Peyer's patch (tissue), 4 donors: ENCODE results near the gene NCKIPSD. TPM values are rescaled to one million over a fixed set of nuclear protein-coding genes. Genes with fewer than 3 reads are reported as not detected.

Experiments
- DNase-seq, 3 donors: peaks; one replicate each; pipeline ENCODE4 v3.0.0-alpha.2; 2017 to 2019
- H3K27ac ChIP-seq, 4 donors: fragments of 200-600 bp; sonication (generic); one replicate each; pipeline ENCODE4 v1.5.1; 2016 to 2019
- H3K27me3 ChIP-seq, 2 donors: fragments of 200-600 bp; sonication (generic); one replicate each; pipeline ENCODE4 v1.5.1; 2019
- H3K36me3 ChIP-seq, 3 donors: fragments of 200-600 bp; sonication (generic); one replicate each; pipeline ENCODE4 v1.5.1; 2016 to 2019
- H3K4me1 ChIP-seq, 4 donors: fragments of 200-600 bp; sonication (generic); one replicate each; pipeline ENCODE4 v1.5.1; 2016 to 2019
- H3K4me3 ChIP-seq, 4 donors: fragments of 200-600 bp; sonication (generic); 1 replicate in 3 of 4; 2 replicates in 1 of 4; pipeline ENCODE4 v1.5.1; 2016 to 2019; ENCODE audit warnings: mild to moderate bottlenecking in 1 of 4
- H3K9me3 ChIP-seq, 4 donors: fragments of 200-600 bp; sonication (generic); one replicate each; pipeline ENCODE4 v1.5.1; 2016 to 2019; ENCODE audit warnings: mild to moderate bottlenecking in 1 of 4
- POLR2A ChIP-seq, 2 donors: fragments of 450-650 bp; IDR thresholded peaks; one replicate each; pipeline ENCODE4 v1.5.1; 2017; ENCODE audit warnings: antibody characterized with exemption in 2 of 2, mild to moderate bottlenecking in 2 of 2, moderate library complexity in 2 of 2
- total RNA-seq, 4 donors: library from RNA; depleted of rRNA; stranded (reverse); fragments of >200 nt; gene quantifications; one replicate each; pipeline ENCODE4 v1.1.0, GENCODE V29; 2016
- TF ChIP-seq, protein P1 (sequence below), 6 experiments: fragments of 450-650 bp in 4 of 6; fragments of 200-600 bp in 2 of 6; sonication (generic) in 1 of 6; IDR thresholded peaks; one replicate each; pipeline ENCODE4 v1.5.1; 2017 to 2019; ENCODE audit warnings: antibody characterized with exemption in 6 of 6, mild to moderate bottlenecking in 3 of 6, moderate library complexity in 1 of 6

The NCKIPSD gene
- total RNA-seq, 4 donors from 2014 or later = 35.7 to 66.8 (median 64.4) TPM

DNA sequence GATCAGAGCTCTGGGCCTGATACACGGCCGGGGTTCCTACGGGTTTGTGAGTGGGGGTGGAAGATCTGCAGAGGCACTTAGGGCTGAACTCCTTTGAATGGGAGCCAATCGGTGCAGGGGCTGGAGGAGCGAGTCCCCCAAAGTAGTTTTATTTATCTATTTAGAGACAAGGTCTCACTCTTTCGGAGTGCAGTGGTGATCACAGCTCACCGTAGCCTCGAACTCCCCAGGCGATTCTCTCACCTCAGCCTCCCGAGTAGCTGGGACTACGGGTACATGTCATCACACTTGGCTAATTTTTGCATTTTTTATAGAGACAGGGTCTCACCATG is 21.4 kb downstream of the NCKIPSD start:
- TF ChIP-seq, protein P1, sequence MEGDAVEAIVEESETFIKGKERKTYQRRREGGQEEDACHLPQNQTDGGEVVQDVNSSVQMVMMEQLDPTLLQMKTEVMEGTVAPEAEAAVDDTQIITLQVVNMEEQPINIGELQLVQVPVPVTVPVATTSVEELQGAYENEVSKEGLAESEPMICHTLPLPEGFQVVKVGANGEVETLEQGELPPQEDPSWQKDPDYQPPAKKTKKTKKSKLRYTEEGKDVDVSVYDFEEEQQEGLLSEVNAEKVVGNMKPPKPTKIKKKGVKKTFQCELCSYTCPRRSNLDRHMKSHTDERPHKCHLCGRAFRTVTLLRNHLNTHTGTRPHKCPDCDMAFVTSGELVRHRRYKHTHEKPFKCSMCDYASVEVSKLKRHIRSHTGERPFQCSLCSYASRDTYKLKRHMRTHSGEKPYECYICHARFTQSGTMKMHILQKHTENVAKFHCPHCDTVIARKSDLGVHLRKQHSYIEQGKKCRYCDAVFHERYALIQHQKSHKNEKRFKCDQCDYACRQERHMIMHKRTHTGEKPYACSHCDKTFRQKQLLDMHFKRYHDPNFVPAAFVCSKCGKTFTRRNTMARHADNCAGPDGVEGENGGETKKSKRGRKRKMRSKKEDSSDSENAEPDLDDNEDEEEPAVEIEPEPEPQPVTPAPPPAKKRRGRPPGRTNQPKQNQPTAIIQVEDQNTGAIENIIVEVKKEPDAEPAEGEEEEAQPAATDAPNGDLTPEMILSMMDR (IDR thresholded peaks at IDR 0.05) = no peak
- TF ChIP-seq POLR2A (IDR thresholded peaks at IDR 0.05) = no peak

DNA sequence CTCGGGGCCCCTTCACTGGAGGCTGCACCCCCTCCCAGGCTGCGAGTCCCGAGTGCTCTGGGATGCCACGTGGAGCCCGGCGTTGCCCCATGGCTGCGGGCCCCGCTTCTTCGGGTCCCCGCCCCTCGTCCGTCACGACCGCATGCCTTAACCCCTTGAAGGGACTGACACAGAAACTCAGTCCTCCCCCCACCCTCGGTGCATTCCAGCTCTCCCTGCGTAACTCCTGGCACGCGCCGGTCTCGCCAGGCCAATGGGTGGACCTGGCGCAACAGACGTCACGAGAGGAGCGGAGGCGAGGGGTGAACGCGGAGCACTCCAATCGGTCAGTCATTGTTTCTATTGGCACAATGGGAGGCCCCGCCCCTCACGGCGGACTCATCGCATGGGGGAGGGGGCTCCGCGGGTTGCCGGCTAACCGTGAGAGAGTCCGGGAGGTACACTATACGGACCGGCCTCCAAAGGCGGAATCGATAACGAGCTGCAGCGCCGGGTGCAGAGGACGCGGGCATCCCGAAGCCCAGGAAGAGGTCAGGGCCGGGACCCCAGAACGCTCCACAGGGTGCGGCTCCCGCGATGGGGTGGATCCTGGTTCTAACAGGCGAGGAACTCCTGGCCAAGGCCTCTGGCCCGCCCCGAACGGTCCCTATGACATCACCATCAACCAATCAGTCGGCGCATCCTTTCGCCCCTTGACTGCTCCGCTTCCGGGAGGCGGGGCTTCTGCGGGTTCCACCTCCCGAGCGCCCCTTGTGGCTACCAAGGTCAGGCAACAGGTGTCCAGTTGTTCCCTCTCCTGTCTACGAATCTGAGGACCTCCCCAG is 22.0 kb downstream of the NCKIPSD start:
- Histone ChIP-seq H3K4me1 (peaks cover 0 to 33% (median 16%) of the 10 kb centered on the region in 4 donors), H3K9me3 (no peaks in the 10 kb centered on the region), H3K4me3 (peak overlapping the region; percentile 40 to 64 (median 46)), H3K27ac (peak overlapping the region; percentile 49 to 79 (median 58)), H3K27me3 (peaks cover 0 to 13% of the 10 kb centered on the region in 2 donors), H3K36me3 (no peaks in the 10 kb centered on the region)
- TF ChIP-seq POLR2A (IDR thresholded peaks at IDR 0.05) = peak in 1 of 2 donors; percentile 62
- TF ChIP-seq, protein P1 (IDR thresholded peaks at IDR 0.05) = peak; percentile 35 to 79 (median 66)
- peak; percentile 90 to 97 (median 93) for DNase-seq

More for the DNA sequence above, 21.4 kb downstream of the NCKIPSD start:
- H3K4me1 ChIP-seq = peaks cover 0 to 33% (median 16%) of the 10 kb centered on the region in 4 donors
- H3K27ac ChIP-seq = peak overlapping the region in 1 of 4 donors; percentile 79
- no peak for DNase-seq
- no peaks in the 10 kb centered on the region for H3K9me3 ChIP-seq
- peak overlapping the region in 2 of 4 donors; percentile 52 to 64 for H3K4me3 ChIP-seq
- no peaks in the 10 kb centered on the region for H3K36me3 ChIP-seq
- H3K27me3 ChIP-seq = peaks cover 0 to 13% of the 10 kb centered on the region in 2 donors

DNA sequence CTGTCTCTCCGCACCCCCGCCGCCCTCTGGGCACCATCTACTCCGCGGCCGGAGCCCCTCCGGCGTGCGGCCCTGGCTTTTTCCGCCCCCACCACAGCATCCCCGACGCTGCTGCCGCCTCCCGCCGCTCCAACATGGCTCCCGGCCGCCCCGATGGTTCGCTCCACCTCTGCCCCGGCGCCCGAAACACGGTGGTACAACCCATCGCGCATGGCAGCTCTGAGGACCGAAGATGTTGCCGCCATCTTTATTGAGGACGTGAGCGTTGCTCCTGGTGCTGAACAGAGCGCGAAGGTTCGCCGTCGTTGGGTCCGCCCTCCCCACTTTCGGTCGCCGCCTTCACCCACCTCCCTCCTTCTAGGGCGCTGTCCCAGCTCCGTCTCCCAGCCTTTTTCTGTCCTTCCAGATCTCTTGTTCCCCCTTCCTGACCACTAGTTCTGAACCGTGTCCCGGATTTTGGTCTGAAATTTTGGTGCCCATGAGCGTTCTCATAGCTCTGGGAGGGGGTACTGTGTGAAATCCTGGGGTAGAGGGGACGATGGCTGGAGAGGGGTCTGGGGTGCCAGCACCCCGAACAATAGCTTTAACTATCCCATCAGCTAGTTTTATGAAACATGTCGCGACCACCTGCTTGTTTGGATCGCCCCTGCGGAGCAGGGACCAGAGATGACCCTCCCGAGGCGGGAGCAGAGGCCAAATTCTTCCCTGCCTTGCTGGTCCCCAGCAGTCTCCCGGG is 22.8 kb downstream of the NCKIPSD start, which contains the start of gene CELSR3:
CELSR3 (minus strand) TSS at position 134 of the 736 bp plus-strand sequence. CDS start 252 bp downstream, outside the sequence.
- peak within 1 kb of the TSS; percentile 40 to 64 (median 46) for H3K4me3 ChIP-seq
- TF ChIP-seq, protein P1 (IDR thresholded peaks at IDR 0.05) = no peak
- TF ChIP-seq POLR2A (IDR thresholded peaks at IDR 0.05) = no peak
- H3K36me3 ChIP-seq = no peaks in the 10 kb centered on the region
- peaks cover 0 to 33% (median 16%) of the 10 kb centered on the region in 4 donors for H3K4me1 ChIP-seq
- peak; percentile 23 to 74 (median 64) for DNase-seq
- H3K27me3 ChIP-seq = peaks cover 0 to 13% of the 10 kb centered on the region in 2 donors
- peak within 1 kb of the TSS; percentile 49 to 79 (median 58) for H3K27ac ChIP-seq
- no peaks in the 10 kb centered on the region for H3K9me3 ChIP-seq

DNA sequence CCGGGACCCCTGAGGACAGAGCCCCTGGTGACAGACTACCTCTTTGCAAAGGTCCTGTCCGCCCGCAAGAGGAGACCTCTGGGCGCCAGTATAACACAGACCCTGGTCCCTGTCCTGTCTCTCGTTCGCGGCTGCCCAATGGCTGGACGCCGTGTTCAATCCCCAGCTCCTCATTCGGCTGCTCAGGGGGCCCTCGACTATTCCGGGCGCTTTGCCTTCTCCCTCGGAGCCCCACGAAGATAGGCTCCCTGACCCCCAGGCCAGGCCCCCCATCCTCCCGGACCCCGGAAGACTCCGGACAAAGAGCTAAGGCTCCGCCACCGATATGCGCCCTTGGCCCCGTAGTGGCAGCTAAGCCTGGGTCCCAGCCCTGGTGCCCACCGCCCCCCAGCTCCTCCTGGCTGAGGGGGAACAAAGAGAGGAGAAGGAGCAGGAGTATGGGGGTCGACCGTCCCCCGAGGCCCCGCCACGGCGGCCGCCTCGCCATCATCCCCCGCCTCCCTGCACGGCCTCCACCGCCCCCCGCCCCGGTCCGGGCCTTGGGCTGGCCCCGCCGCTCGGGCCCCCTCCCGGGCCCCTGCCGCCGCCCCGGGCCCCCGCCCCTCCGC is 23.5 kb downstream of the NCKIPSD start:
- peaks cover 0 to 33% (median 17%) of the 10 kb centered on the region in 4 donors for H3K4me1 ChIP-seq
- no peaks in the 10 kb centered on the region for H3K36me3 ChIP-seq
- DNase-seq = no peak
- no peak overlapping the region for H3K27ac ChIP-seq
- peaks cover 0 to 13% of the 10 kb centered on the region in 2 donors for H3K27me3 ChIP-seq
- no peaks in the 10 kb centered on the region for H3K9me3 ChIP-seq
- TF ChIP-seq POLR2A (IDR thresholded peaks at IDR 0.05) = no peak
- TF ChIP-seq, protein P1 (IDR thresholded peaks at IDR 0.05) = no peak
- H3K4me3 ChIP-seq = peak overlapping the region in 3 of 4 donors; percentile 41 to 64 (median 52)

DNA sequence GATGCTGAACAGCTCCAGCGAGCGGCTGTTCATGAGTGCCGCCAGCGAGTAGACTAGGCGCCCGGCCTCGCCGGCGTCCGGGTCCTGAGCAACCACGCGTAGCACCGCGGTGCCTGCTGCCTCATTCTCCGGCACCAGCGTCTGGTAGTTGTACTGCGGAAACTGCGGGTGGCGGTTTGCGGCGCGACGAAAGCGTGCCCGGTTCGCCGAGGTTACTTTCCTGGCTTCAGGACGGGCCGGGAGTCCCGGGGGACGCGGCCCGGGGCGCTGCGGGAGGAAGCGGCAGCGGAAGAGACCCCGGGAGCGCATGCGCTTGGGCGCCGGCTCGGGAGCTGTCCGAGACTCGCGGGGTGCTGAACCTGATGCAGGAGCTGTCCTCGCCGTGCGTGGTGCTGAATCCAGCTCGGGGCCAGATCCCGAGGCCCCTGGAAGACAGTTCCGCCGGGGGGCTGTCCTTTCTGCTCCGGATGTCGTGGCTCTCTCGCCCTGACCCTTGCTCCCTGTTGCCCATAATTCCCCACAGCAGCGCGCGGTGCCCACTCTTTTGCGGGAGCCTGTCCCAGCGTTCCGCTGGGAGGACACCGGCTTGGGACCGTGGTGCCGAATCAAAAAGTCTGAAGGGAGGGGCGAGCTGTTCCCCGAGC is 24.1 kb downstream of the NCKIPSD start:
- H3K27ac ChIP-seq = no peak overlapping the region
- H3K9me3 ChIP-seq = no peaks in the 10 kb centered on the region
- peak overlapping the region in 3 of 4 donors; percentile 31 to 39 (median 37) for H3K4me3 ChIP-seq
- peaks cover 0 to 13% of the 10 kb centered on the region in 2 donors for H3K27me3 ChIP-seq
- H3K4me1 ChIP-seq = peaks cover 0 to 36% (median 19%) of the 10 kb centered on the region in 4 donors
- TF ChIP-seq POLR2A (IDR thresholded peaks at IDR 0.05) = no peak
- TF ChIP-seq, protein P1 (IDR thresholded peaks at IDR 0.05) = no peak
- DNase-seq = peak; percentile 50 to 79 (median 78)
- no peaks in the 10 kb centered on the region for H3K36me3 ChIP-seq
